H1 (cell line): ENCODE results near the gene PSIP1. TPM values are rescaled to one million over a fixed set of nuclear protein-coding genes. Genes with fewer than 3 reads are reported as not detected.

Experiments
- CTCF ChIA-PET: fragments of 300-600 bp; sonication (Branson Sonifier 250); formaldehyde crosslinking; loops from one replicate; lab custom pipeline; 2021; ENCODE audit not compliant: partially characterized antibody; lab: Charles Lee
- POLR2A ChIA-PET: fragments of 300-600 bp; sonication (Branson Sonifier 250); formaldehyde crosslinking; loops from one replicate; lab custom pipeline; 2021; ENCODE audit warnings: inconsistent platforms; ENCODE audit not compliant: partially characterized antibody; lab: Charles Lee
- DNase-seq, 2 experiments: peaks; one replicate each; pipeline versions ENCODE4 v3.0.0 to v3.0.0-alpha.2; 2010 to 2022; ENCODE audit warnings: low spot score in 2 of 2, low read depth in 1 of 2, mixed read lengths in 1 of 2
- FAIRE-seq: peaks from 2 replicates; lab custom pipeline; 2011; peaks lifted over from hg19 to GRCh38; lab: Jason Lieb, UNC
- H2AFZ ChIP-seq: 2 replicates; pipeline ENCODE4 v1.8.1; 2012; ENCODE audit warnings: low read length, inconsistent platforms
- H2AK5ac ChIP-seq: 2 replicates; pipeline ENCODE4 v1.6.1; 2013; ENCODE audit warnings: low read depth, low read length
- H2BK120ac ChIP-seq: replicated peaks from 2 replicates; pipeline ENCODE3; 2013; ENCODE audit warnings: low read depth, low read length, inconsistent platforms
- H2BK12ac ChIP-seq: 2 replicates; pipeline ENCODE4 v1.6.1; 2013; ENCODE audit warnings: low read depth, low read length
- H2BK15ac ChIP-seq: 2 replicates; pipeline ENCODE4 v1.6.1; 2013; ENCODE audit warnings: low read length
- H2BK20ac ChIP-seq: 2 replicates; pipeline ENCODE4 v1.6.1; 2013; ENCODE audit warnings: low read length
- H2BK5ac ChIP-seq: 2 replicates; pipeline ENCODE4 v1.6.1; 2013; ENCODE audit warnings: low read depth, low read length
- H3K14ac ChIP-seq: 2 replicates; pipeline ENCODE4 v1.6.1; 2013; ENCODE audit warnings: inconsistent platforms; ENCODE audit not compliant: insufficient read length
- H3K18ac ChIP-seq: 2 replicates; pipeline ENCODE4 v1.6.1; 2013; ENCODE audit warnings: low read length; ENCODE audit errors: extremely low read depth
- H3K23ac ChIP-seq: 2 replicates; pipeline ENCODE4 v1.6.1; 2013; ENCODE audit warnings: inconsistent platforms; ENCODE audit not compliant: insufficient read length
- H3K23me2 ChIP-seq: 2 replicates; pipeline ENCODE4 v1.6.1; 2013; ENCODE audit warnings: low read depth, low read length
- H3K27ac ChIP-seq: 2 replicates; pipeline ENCODE4 v1.6.1; 2011; ENCODE audit warnings: low read depth, low read length, inconsistent platforms
- H3K27me3 ChIP-seq, 4 experiments: replicated peaks in 1 of 4; 1 replicate in 1 of 4; 2 replicates in 3 of 4; pipeline versions ENCODE4 v1.6.1 to v1.8.1; 2011 to 2013; ENCODE audit warnings: low read length in 3 of 4, mild to moderate bottlenecking in 3 of 4, inconsistent platforms in 2 of 4, mixed read lengths in 2 of 4, moderate library complexity in 1 of 4; ENCODE audit not compliant: control insufficient read depth in 3 of 4, insufficient read depth in 3 of 4; ENCODE audit errors: extremely low read depth in 1 of 4
- H3K36me3 ChIP-seq, 4 experiments: 2 replicates each; pipeline versions ENCODE4 v1.6.1 to v1.8.1; 2011 to 2013; ENCODE audit warnings: mild to moderate bottlenecking in 4 of 4, low read length in 3 of 4, moderate library complexity in 2 of 4, control low read depth in 1 of 4, inconsistent platforms in 1 of 4; ENCODE audit not compliant: insufficient read depth in 4 of 4, control insufficient read depth in 2 of 4
- H3K4ac ChIP-seq: replicated peaks from 2 replicates; pipeline ENCODE3; 2013; ENCODE audit warnings: low read length, low read depth, mixed read lengths, inconsistent platforms; ENCODE audit not compliant: insufficient read length
- H3K4me1 ChIP-seq, 4 experiments: replicated peaks in 1 of 4; 1 replicate in 1 of 4; 2 replicates in 3 of 4; pipeline versions ENCODE4 v1.6.1 to v1.8.1; 2011 to 2013; ENCODE audit warnings: low read length in 3 of 4, inconsistent platforms in 2 of 4, mixed read lengths in 1 of 4; ENCODE audit not compliant: insufficient read depth in 4 of 4, control insufficient read depth in 3 of 4
- H3K4me2 ChIP-seq, 2 experiments: 2 replicates each; pipeline versions ENCODE4 v1.6.1 to v1.8.1; 2011 to 2013; ENCODE audit warnings: low read depth in 2 of 2, low read length in 2 of 2, control low read depth in 1 of 2, inconsistent platforms in 1 of 2, mild to moderate bottlenecking in 1 of 2; ENCODE audit not compliant: insufficient read depth in 1 of 2
- H3K4me3 ChIP-seq, 4 experiments: fragments of 200-600, 300-600 bp in 1 of 4; sonication (generic), shearing (Covaris generic), sonication (Bioruptor Twin) in 1 of 4; 2 replicates each; pipeline versions ENCODE4 v1.5.1 to v1.8.1; 2011 to 2016; ENCODE audit warnings: low read length in 4 of 4, low read depth in 3 of 4, control low read depth in 2 of 4, inconsistent platforms in 2 of 4, mild to moderate bottlenecking in 2 of 4, mixed read lengths in 1 of 4, moderate library complexity in 1 of 4; ENCODE audit not compliant: insufficient read depth in 2 of 4; ENCODE audit errors: extremely low read depth in 1 of 4
- H3K56ac ChIP-seq: replicated peaks from 2 replicates; pipeline ENCODE3; 2013; ENCODE audit warnings: low read depth, mild to moderate bottlenecking, mixed read lengths, low read length, inconsistent platforms; ENCODE audit not compliant: insufficient read length
- H3K79me1 ChIP-seq: 2 replicates; pipeline ENCODE4 v1.6.1; 2013; ENCODE audit warnings: low read depth, low read length, control low read depth
- H3K79me2 ChIP-seq, 2 experiments: 2 replicates each; pipeline versions ENCODE4 v1.6.1 to v1.8.1; 2012 to 2013; ENCODE audit warnings: low read length in 2 of 2, mild to moderate bottlenecking in 2 of 2, inconsistent platforms in 1 of 2; ENCODE audit not compliant: insufficient read depth in 2 of 2, control insufficient read depth in 1 of 2
- H3K9ac ChIP-seq, 4 experiments: replicated peaks in 1 of 4; 1 replicate in 1 of 4; 2 replicates in 3 of 4; pipeline versions ENCODE4 v1.6.1 to v1.8.1; 2011 to 2013; ENCODE audit warnings: low read depth in 3 of 4, low read length in 3 of 4, control low read depth in 2 of 4, mild to moderate bottlenecking in 2 of 4, moderate library complexity in 2 of 4, inconsistent platforms in 1 of 4; ENCODE audit errors: extremely low read depth in 1 of 4
- H3K9me3 ChIP-seq, 2 experiments: 2 replicates each; pipeline versions ENCODE4 v1.6.1 to v1.8.1; 2012 to 2013; ENCODE audit warnings: mild to moderate bottlenecking in 2 of 2, moderate library complexity in 2 of 2, control low read depth in 1 of 2, inconsistent platforms in 1 of 2, low read depth in 1 of 2, low read length in 1 of 2, mixed read lengths in 1 of 2; ENCODE audit not compliant: insufficient read depth in 2 of 2
- H4K20me1 ChIP-seq, 2 experiments: replicated peaks in 1 of 2; 2 replicates each; pipeline versions ENCODE3 to v1.8.1; 2011 to 2013; ENCODE audit warnings: inconsistent platforms in 2 of 2, low read length in 2 of 2, mild to moderate bottlenecking in 1 of 2; ENCODE audit not compliant: insufficient read depth in 2 of 2, control insufficient read depth in 1 of 2
- H4K5ac ChIP-seq: 2 replicates; pipeline ENCODE4 v1.6.1; 2013; ENCODE audit warnings: low read length, low read depth, mixed read lengths, inconsistent platforms; ENCODE audit not compliant: insufficient read length
- H4K8ac ChIP-seq: 2 replicates; pipeline ENCODE4 v1.8.0; 2013; ENCODE audit warnings: mild to moderate bottlenecking, moderate library complexity, low read length, inconsistent platforms; ENCODE audit not compliant: insufficient read depth; ENCODE audit errors: extremely low read depth
- H4K91ac ChIP-seq: replicated peaks from 2 replicates; pipeline ENCODE3; 2013; ENCODE audit warnings: low read length, mixed read lengths, inconsistent platforms; ENCODE audit not compliant: insufficient read length
- CBX5 ChIP-seq: fragments of 300-800, 300-1000 bp; sonication (generic); IDR thresholded peaks from 2 replicates; pipeline ENCODE4 v1.7.1; 2016; ENCODE audit warnings: antibody characterized with exemption, low read length, low read depth
- CHD1 ChIP-seq: IDR thresholded peaks from 2 replicates; pipeline ENCODE4 v1.6.1; 2012; ENCODE audit warnings: low read depth, low read length, improper control_type of control experiment
- EGR1 ChIP-seq: IDR thresholded peaks from 2 replicates; pipeline ENCODE4 v1.6.1; 2011; ENCODE audit warnings: low read depth, low read length, borderline replicate concordance
- PHF8 ChIP-seq: fragments of 200-600 bp; sonication (generic); conservative IDR thresholded peaks from 2 replicates; pipeline ENCODE4 v1.7.1; 2012; ENCODE audit warnings: low read depth, mild to moderate bottlenecking, inconsistent platforms, low read length, moderate library complexity
- POLR2AphosphoS5 ChIP-seq: IDR thresholded peaks from 2 replicates; pipeline ENCODE4 v1.6.1; 2011; ENCODE audit warnings: low read depth, low read length
- RBBP5 ChIP-seq: IDR thresholded peaks from 2 replicates; pipeline ENCODE4 v1.7.1; 2012; ENCODE audit warnings: low read depth, mild to moderate bottlenecking, inconsistent platforms, low read length, moderate library complexity, borderline replicate concordance
- SIX5 ChIP-seq: IDR thresholded peaks from 2 replicates; pipeline ENCODE4 v1.6.1; 2011; ENCODE audit warnings: mild to moderate bottlenecking, low read depth, low read length
- TBP ChIP-seq: IDR thresholded peaks from 2 replicates; pipeline ENCODE4 v1.6.1; 2011; ENCODE audit warnings: low read depth, low read length, improper control_type of control experiment
- WGBS, 2 experiments: shearing (Covaris generic) in 1 of 2; methylation state at CpG; one replicate each; pipeline versions ENCODE4 v1.1.6 to v1.1.7; 2013 to 2015; ENCODE audit warnings: low lambda C conversion rate in 2 of 2, mixed read lengths in 2 of 2, inconsistent platforms in 1 of 2, low coverage in 1 of 2, missing lambda C conversion rate in 1 of 2; ENCODE audit not compliant: insufficient replicate concordance in 2 of 2, insufficient coverage in 1 of 2, insufficient read length in 1 of 2; ENCODE audit errors: extremely low coverage in 1 of 2, missing lambda C conversion rate in 1 of 2; 5-methylcytosine and 5-hydroxymethylcytosine counted together
- long read RNA-seq, 2 experiments: library from RNA in 1 of 2; library from capped mRNA in 1 of 2; stranded (forward); transcript quantifications; one replicate each; pipeline ENCODE4 v2.0.0, GENCODE V29; 2021; ENCODE audit warnings: inconsistent platforms in 1 of 2
- polyA minus RNA-seq, 3 experiments: library from RNA; depleted of rRNA, polyadenylated mRNA; stranded (reverse); fragments of >200 nt; gene quantifications; 1 replicate in 2 of 3; 2 replicates in 1 of 3; pipeline ENCODE4 v1.2.3, GENCODE V29; 2011
- polyA plus RNA-seq, 7 experiments: library from polyadenylated mRNA; depleted of rRNA in 3 of 7; stranded (reverse) in 5 of 7; unstranded in 2 of 7; fragments of >200 nt in 5 of 7; fragments of 200-250 nt in 2 of 7; gene quantifications; 1 replicate in 5 of 7; 2 replicates in 1 of 7; 4 replicates in 1 of 7; pipeline versions ENCODE4 v1.2.1 to v1.2.3, GENCODE V29; 2011 to 2013; ENCODE audit warnings: missing spikeins in 2 of 7, mixed read lengths in 2 of 7
- total RNA-seq: library from RNA; stranded (reverse); fragmentation: NEBNext Ultra II Directional; extraction: Animal tissue kit (Norgen Biotek cat#: 25700); gene quantifications from 2 replicates; pipeline ENCODE4 v1.2.1, GENCODE V29; 2021

PSIP1 gene
- 368 and 387 TPM in 2 replicates for total RNA-seq
- 31.6 and 63.3 TPM in 2 replicates for polyA plus RNA-seq (2011; rRNA removed)
- 157 TPM for polyA plus RNA-seq (2011; cell fraction: cytosol; rRNA removed)
- polyA plus RNA-seq (2011; cell fraction: nucleus; rRNA removed) = 89.6 TPM
- 236 to 429 TPM (median 255 TPM) in 4 replicates for polyA plus RNA-seq (2012, experiment 1 of 2)
- 73.9 TPM for polyA plus RNA-seq (2012, experiment 2 of 2)
- 444 TPM for polyA plus RNA-seq (2013, experiment 1 of 2)
- polyA plus RNA-seq (2013, experiment 2 of 2) = 435 TPM
- polyA minus RNA-seq (2011; rRNA and poly(A)+ RNA removed) = 45.3 and 46.2 TPM in 2 replicates
- polyA minus RNA-seq (2011; cell fraction: cytosol; rRNA and poly(A)+ RNA removed) = 143 TPM
- polyA minus RNA-seq (2011; cell fraction: nucleus; rRNA and poly(A)+ RNA removed) = 239 TPM
- long read RNA-seq, experiment 1, transcript PSIP1-203 (16 exons, 3,391 nt) = minor isoform, 5 of 322 reads
- long read RNA-seq, experiment 1, transcript PSIP1-202 (11 exons, 1,889 nt) = major isoform, 6 of 322 reads
- long read RNA-seq, experiment 1, partial matches to known transcripts = 203 of 322 reads
- long read RNA-seq, experiment 1, other reads (novel, unspliced or antisense) = 99 of 322 reads
- long read RNA-seq, experiment 2, partial matches to known transcripts = 15 of 16 reads
- long read RNA-seq, experiment 2, other reads (novel, unspliced or antisense) = 1 of 16 reads

- peak within 1 kb of the TSS; percentile 96 for H3K18ac ChIP-seq
- TF ChIP-seq PHF8 (peak; percentile 84; the same call in 1 of the 2 replicates), CHD1 (peak; percentile 97), SIX5 (peak; percentile 33; the same call in 1 of the 2 replicates), RBBP5 (peak; percentile 91), EGR1 (peak; percentile 72), CBX5 (no peak), TBP (peak; percentile 91), POLR2AphosphoS5 (peak; percentile 85)
Observed at GRCh38 chr9:15510789-15511575, at the start of gene PSIP1. PSIP1 (minus strand) TSS chr9:15510970; CDS start chr9:15510188, 782 bp downstream.

More at GRCh38 chr9:15510789-15511575, at the start of gene PSIP1:
- Histone ChIP-seq H3K27ac (peak within 1 kb of the TSS; percentile 100), H3K79me1 (no peaks in the 10 kb centered on the region; the same call in 1 of the 2 replicates), H3K4me1 (peaks cover 7 to 18% (median 8%) of the 10 kb centered on the region in 4 experiments; a peak in 6 of 7 replicates), H3K4me3 (peak within 1 kb of the TSS; percentile 87 to 97 (median 94)), H3K14ac (no peak within 1 kb of the TSS), H3K4ac (peak within 1 kb of the TSS; percentile 63), H2BK5ac (peak within 1 kb of the TSS; percentile 99), H3K27me3 (no peaks in the 10 kb centered on the region), H3K79me2 (peaks cover 26 to 51% of the 10 kb centered on the region in 2 experiments), H2BK12ac (peak within 1 kb of the TSS; percentile 96; the same call in 1 of the 2 replicates), H2AFZ (no peak within 1 kb of the TSS), H4K91ac (peak within 1 kb of the TSS; percentile 83), H4K8ac (peak within 1 kb of the TSS; percentile 99; the same call in 1 of the 2 replicates), H4K5ac (peak within 1 kb of the TSS; percentile 96), H2BK20ac (peak within 1 kb of the TSS; percentile 24; the same call in 1 of the 2 replicates), H2BK120ac (no peak within 1 kb of the TSS), H3K9me3 (no peaks in the 10 kb centered on the region), H4K20me1 (peaks cover 13 to 27% of the 10 kb centered on the region in 2 experiments), H3K4me2 (peak within 1 kb of the TSS; percentile 70 to 79), H3K9ac (peak within 1 kb of the TSS; percentile 93 to 99 (median 97)), H3K23me2 (peaks cover 3% of the 10 kb centered on the region; the same call in 1 of the 2 replicates), H3K56ac (peak within 1 kb of the TSS; percentile 89), H2AK5ac (peak within 1 kb of the TSS; percentile 43; the same call in 1 of the 2 replicates), H3K23ac (no peak within 1 kb of the TSS), H2BK15ac (no peak within 1 kb of the TSS; the same call in 1 of the 2 replicates), H3K36me3 (peaks cover 11 to 40% (median 20%) of the 10 kb centered on the region in 4 experiments)
- POLR2A ChIA-PET = interaction anchor here (0.6 to 5.9 kb wide), 25 partner anchors 9 to 459 kb away, joined by 3 to 133 read pairs (median 7); partner anchors contain the start of genes CCDC171 and SNAPC3
- DNase-seq (peak; percentile 69 to 86), FAIRE-seq (no peak)
- 1% methylated on average over 67 of the region's 72 CpGs; no CpG with 5 or more reads in 1 of the 2 experiments for WGBS, 2 experiments
- CTCF ChIA-PET = interaction anchor here (0.7 to 1.9 kb wide), 5 partner anchors 15 to 88 kb away, joined by 3 to 4 read pairs (median 4); partner anchors contain the start of genes CCDC171 and SNAPC3
